ENCODE measurements around the gene LRRK1. TPM values are rescaled to one million over a fixed set of nuclear protein-coding genes. Genes with fewer than 3 reads are reported as not detected.
A peak's percentile ranks its signal among the peaks of the same experiment; 100 is the strongest.

Gene LRRK1
- total RNA-seq, 4 donors from 2014 or later, result 5.7 to 12.0 (median 10.0) TPM

DNA sequence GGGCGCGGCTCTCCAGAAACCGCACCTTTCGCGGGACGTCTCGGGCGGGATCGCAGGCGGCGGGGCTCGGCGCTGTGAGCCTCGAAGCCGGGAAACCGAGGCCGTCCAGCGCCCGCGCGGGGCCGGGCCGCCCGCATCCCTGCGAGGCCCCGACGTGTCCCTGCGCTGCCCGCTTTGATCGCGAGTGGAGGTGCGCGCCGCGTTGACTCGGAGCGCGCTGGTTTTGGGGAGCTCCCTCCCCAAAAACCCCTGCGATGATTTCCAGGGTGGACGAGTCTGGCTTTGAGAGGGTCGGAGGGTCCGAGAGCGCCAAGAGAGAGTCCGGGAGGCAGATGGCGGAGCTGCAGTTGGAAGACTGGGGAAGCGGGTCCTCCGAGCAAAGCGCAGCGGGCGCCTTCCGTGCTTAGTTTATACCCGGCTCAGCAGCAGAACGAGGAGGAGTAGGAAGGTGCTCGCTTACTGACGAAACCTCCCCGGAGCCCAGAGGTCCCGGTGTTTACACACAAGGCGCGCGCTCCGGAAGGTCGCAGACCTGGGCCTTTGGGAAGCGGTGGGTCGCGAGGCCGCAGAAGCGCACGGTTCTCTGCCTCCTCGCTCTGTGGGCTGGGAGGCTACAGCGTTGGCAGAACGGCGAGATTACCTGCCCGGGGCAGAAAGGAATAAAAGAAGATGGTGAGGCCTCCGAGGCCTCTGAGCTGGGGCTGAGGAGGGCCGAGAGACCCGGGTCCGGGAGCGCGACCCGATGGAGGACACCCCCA is 38.8 kb upstream of the LRRK1 start:
- peak overlapping the region; percentile 45 to 75 (median 58) for H3K27ac ChIP-seq
- peak overlapping the region; percentile 50 to 83 (median 61) for H3K4me3 ChIP-seq
- H3K27me3 ChIP-seq, result peaks cover 0 to 63% (median 0%) of the 10 kb centered on the region in 4 donors
- H3K36me3 ChIP-seq, result no peaks in the 10 kb centered on the region
- DNase-seq, result no peak
- TF ChIP-seq, protein P1, sequence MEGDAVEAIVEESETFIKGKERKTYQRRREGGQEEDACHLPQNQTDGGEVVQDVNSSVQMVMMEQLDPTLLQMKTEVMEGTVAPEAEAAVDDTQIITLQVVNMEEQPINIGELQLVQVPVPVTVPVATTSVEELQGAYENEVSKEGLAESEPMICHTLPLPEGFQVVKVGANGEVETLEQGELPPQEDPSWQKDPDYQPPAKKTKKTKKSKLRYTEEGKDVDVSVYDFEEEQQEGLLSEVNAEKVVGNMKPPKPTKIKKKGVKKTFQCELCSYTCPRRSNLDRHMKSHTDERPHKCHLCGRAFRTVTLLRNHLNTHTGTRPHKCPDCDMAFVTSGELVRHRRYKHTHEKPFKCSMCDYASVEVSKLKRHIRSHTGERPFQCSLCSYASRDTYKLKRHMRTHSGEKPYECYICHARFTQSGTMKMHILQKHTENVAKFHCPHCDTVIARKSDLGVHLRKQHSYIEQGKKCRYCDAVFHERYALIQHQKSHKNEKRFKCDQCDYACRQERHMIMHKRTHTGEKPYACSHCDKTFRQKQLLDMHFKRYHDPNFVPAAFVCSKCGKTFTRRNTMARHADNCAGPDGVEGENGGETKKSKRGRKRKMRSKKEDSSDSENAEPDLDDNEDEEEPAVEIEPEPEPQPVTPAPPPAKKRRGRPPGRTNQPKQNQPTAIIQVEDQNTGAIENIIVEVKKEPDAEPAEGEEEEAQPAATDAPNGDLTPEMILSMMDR (IDR thresholded peaks at IDR 0.05), result no peak
- no peak for TF ChIP-seq POLR2A (IDR thresholded peaks at IDR 0.05)
- peaks cover 3 to 33% (median 12%) of the 10 kb centered on the region in 3 donors for H3K4me1 ChIP-seq
- intact Hi-C loops (cut with DNase I), result no loop called here
- H3K9me3 ChIP-seq, result no peaks in the 10 kb centered on the region
- WGBS, 2 donors, result 23 to 57% methylated on average over 6 to 15 of the region's 80 CpGs

DNA sequence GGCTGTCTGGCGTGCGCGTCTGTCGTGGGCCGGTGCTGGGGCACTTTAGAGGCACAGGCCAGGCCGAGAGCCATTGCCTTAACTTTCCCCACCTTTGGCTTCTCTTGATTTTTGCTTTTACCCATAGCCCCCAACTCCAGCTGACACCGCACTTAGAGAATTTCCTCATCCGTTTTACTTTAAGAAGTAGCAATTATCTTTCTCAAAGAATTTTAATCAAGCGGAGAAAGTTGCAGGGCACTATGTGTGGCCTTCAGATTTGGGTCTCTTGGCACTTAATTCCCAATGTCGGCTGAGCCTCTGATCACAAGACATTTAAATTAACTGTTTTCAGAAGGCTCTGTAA is 38.3 kb upstream of the LRRK1 start:
- Histone ChIP-seq H3K36me3 (no peaks in the 10 kb centered on the region), H3K9me3 (no peaks in the 10 kb centered on the region), H3K4me3 (peak overlapping the region; percentile 50 to 83 (median 61)), H3K27ac (peak overlapping the region in 1 of 4 donors; percentile 69), H3K27me3 (peaks cover 0 to 65% (median 0%) of the 10 kb centered on the region in 4 donors), H3K4me1 (peaks cover 3 to 33% (median 12%) of the 10 kb centered on the region in 3 donors)
- DNase-seq, result no peak
- 73 to 75% methylated on average over 10 of the region's 10 CpGs for WGBS, 2 donors
- TF ChIP-seq, protein P1 (IDR thresholded peaks at IDR 0.05), result no peak
- TF ChIP-seq POLR2A (IDR thresholded peaks at IDR 0.05), result no peak
- intact Hi-C loops (cut with DNase I), result no loop called here

DNA sequence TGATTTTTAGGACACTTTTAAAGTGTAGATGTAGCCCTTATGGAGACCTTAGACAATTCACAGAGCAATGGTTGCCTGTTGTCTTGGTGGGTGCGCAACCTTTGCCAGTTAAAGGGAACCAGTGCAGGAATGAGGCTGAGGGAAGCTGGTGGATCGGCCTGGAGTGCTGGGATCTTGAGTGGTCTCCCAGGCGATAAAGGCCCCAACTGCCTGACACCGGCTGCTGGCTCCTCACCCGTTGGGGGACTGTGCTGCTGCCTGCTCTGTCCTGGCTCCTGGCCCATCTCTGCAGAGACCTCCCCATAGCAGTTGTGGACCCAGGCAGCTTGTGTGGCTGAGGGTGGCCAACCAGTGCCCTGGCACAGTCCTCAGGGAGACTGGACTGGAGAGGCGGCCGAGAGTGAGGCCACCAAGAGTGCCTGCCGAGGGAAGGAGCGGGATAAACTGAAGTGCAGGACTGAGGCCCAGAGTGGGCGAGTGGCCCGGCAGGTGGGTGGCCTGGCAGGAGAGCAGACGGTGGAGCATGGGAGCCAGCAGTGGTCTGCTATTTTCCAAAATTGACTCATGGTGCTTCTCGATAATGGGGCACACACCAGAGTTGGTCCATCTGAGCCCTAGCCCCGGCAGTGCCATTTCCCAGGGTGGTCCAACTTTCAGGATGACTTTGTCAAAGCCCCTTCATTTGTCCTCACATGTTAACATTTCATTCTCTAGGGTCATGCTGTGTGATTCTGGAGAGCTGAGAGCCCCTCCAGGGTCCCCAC is 37.4 kb upstream of the LRRK1 start:
- intact Hi-C loops (cut with DNase I), result no loop called here
- Histone ChIP-seq H3K27me3 (peaks cover 0 to 74% (median 0%) of the 10 kb centered on the region in 4 donors), H3K9me3 (no peaks in the 10 kb centered on the region), H3K4me3 (peak overlapping the region in 1 of 4 donors; percentile 10), H3K4me1 (peaks cover 3 to 33% (median 12%) of the 10 kb centered on the region in 3 donors), H3K27ac (peak overlapping the region in 1 of 4 donors; percentile 21), H3K36me3 (no peaks in the 10 kb centered on the region)
- no peak for DNase-seq
- 90 to 92% methylated on average over 7 to 10 of the region's 14 CpGs for WGBS, 2 donors
- TF ChIP-seq POLR2A (IDR thresholded peaks at IDR 0.05), result no peak
- TF ChIP-seq, protein P1 (IDR thresholded peaks at IDR 0.05), result no peak

DNA sequence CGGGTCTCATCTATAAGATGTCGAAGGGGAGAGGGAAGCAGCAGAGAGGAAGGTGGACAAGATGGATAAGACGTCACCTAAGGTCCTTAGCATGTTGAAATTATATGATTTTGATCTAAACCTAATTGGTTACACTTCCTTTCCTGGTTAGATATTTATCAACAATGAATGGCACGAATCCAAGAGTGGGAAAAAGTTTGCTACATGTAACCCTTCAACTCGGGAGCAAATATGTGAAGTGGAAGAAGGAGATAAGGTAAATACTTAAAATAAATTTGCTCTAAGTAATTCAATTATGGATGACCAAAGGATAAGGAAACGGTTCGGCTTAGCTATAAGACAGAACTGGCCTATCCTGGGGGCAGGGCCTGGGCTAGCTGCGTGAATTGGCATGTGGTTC is 34.0 kb upstream of the LRRK1 start:
- no peak for TF ChIP-seq POLR2A (IDR thresholded peaks at IDR 0.05)
- TF ChIP-seq, protein P1 (IDR thresholded peaks at IDR 0.05), result no peak
- DNase-seq, result no peak
- H3K27ac ChIP-seq, result no peak overlapping the region
- intact Hi-C loops (cut with DNase I), result no loop called here
- no peaks in the 10 kb centered on the region for H3K9me3 ChIP-seq
- WGBS, 2 donors, result 65 to 75% methylated on average over 8 of the region's 8 CpGs
- peaks cover 0 to 48% (median 0%) of the 10 kb centered on the region in 4 donors for H3K27me3 ChIP-seq
- no peaks in the 10 kb centered on the region for H3K36me3 ChIP-seq
- H3K4me3 ChIP-seq, result no peak overlapping the region
- H3K4me1 ChIP-seq, result peaks cover 4 to 23% (median 11%) of the 10 kb centered on the region in 3 donors

DNA sequence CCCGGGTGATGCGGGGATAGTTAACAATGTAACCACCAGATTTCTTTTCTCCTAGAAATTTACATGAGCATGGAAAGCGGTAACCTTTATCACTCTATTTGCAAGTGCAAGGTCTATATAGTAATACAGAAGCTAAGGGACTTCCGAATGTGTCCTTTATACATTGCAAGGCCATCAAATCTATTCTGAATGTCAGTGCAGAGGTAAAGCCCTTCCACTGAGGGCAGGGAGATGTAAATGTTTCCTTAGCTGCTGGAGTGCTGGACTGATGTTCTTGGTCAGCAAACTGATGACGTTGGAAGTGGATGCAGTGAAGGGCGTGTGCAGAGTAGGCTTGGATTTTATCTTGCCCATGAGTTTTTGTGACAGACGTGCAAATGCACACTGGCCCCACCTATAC is 33.3 kb upstream of the LRRK1 start:
- H3K4me3 ChIP-seq, result no peak overlapping the region
- intact Hi-C loops (cut with DNase I), result no loop called here
- TF ChIP-seq, protein P1 (IDR thresholded peaks at IDR 0.05), result no peak
- TF ChIP-seq POLR2A (IDR thresholded peaks at IDR 0.05), result no peak
- H3K27me3 ChIP-seq, result peaks cover 0 to 41% (median 0%) of the 10 kb centered on the region in 4 donors
- DNase-seq, result no peak
- no peaks in the 10 kb centered on the region for H3K36me3 ChIP-seq
- no peak overlapping the region for H3K27ac ChIP-seq
- 87 to 89% methylated on average over 7 of the region's 7 CpGs for WGBS, 2 donors
- H3K4me1 ChIP-seq, result peaks cover 4 to 23% (median 5%) of the 10 kb centered on the region in 3 donors
- no peaks in the 10 kb centered on the region for H3K9me3 ChIP-seq

All from esophagus squamous epithelium (tissue), 5 donors.